Measurements from ENCODE around the gene ARHGEF17.

GRCh38 chr11:73406131-73406530 is 98.1 kb downstream of the ARHGEF17 start:
- TF ChIP-seq CTCF (IDR thresholded peaks at IDR 0.05): no peak
- no peak for TF ChIP-seq CHD2 (IDR thresholded peaks at IDR 0.05; ENCODE audit: low read length, partially characterized antibody)
- no peak for TF ChIP-seq EP300 (IDR thresholded peaks at IDR 0.05)

Data from A549 (cell line).